Gastrocnemius medialis (tissue), 4 donors: ENCODE measurements around the gene RASGRP2.

Experiments used
- POLR2A ChIP-seq, 2 donors: fragments of 450-650 bp; IDR thresholded peaks; one replicate each; pipeline ENCODE4 v1.6.1; 2017; ENCODE audit warnings: antibody characterized with exemption in 2 of 2, mild to moderate bottlenecking in 2 of 2, moderate library complexity in 2 of 2
- TF ChIP-seq, protein P1 (sequence below), 5 experiments: fragments of 450-650 bp in 3 of 5; fragments of 200-600 bp in 2 of 5; sonication (generic) in 2 of 5; IDR thresholded peaks in 4 of 5; conservative IDR thresholded peaks in 1 of 5; 1 replicate in 4 of 5; 2 replicates in 1 of 5; pipeline ENCODE4 v1.5.1; 2016 to 2019; ENCODE audit warnings: antibody characterized with exemption in 5 of 5, mild to moderate bottlenecking in 3 of 5, moderate library complexity in 3 of 5

DNA sequence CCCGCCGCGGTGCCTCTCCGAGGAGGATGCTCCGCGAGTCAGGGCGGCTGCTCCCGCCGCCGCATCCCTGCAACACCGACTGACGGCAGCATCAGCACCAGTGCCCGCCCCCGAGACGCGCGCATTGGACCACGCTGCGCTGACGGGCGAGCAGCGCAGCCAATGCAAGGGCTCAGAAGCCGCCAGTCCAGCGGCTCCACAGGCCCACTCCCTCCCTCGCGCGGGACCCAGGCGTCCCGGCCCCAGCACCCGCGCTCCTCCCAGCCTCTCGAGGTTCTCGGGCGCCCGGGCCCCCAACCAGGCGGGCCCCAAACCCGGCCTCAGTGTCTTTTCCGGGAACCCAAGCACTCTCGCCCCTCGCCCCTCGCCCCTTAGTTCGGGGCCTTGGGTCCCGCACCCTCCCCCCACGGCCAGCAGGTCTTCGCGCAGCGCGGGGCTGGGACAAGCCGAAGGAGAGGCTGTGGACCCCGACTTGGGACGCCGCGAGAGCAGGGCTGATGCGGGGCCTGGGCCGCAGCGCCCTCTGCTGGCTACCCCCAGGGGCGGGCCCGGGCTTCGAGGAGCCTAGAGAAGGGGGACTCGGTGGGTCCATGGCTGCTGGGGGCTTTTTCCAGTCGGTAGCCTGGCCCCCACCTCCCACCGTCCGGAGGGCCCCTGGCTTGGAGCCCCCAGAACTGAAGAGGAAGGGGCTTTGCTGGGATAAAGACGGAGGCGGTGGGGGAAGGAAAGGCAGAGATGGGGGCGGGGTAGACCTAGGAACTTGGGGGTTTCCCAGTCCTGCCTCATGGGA is 20.6 kb downstream of the RASGRP2 start, which contains the start of gene NRXN2:
- TF ChIP-seq, protein P1, sequence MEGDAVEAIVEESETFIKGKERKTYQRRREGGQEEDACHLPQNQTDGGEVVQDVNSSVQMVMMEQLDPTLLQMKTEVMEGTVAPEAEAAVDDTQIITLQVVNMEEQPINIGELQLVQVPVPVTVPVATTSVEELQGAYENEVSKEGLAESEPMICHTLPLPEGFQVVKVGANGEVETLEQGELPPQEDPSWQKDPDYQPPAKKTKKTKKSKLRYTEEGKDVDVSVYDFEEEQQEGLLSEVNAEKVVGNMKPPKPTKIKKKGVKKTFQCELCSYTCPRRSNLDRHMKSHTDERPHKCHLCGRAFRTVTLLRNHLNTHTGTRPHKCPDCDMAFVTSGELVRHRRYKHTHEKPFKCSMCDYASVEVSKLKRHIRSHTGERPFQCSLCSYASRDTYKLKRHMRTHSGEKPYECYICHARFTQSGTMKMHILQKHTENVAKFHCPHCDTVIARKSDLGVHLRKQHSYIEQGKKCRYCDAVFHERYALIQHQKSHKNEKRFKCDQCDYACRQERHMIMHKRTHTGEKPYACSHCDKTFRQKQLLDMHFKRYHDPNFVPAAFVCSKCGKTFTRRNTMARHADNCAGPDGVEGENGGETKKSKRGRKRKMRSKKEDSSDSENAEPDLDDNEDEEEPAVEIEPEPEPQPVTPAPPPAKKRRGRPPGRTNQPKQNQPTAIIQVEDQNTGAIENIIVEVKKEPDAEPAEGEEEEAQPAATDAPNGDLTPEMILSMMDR (IDR thresholded peaks at IDR 0.05 in 4 of 5, conservative IDR thresholded peaks at IDR 0.05 in 1 of 5): peak; percentile 96 to 99 (median 97)
- no peak for TF ChIP-seq POLR2A (IDR thresholded peaks at IDR 0.05)
